ENCODE data around the gene RAD9B.

DNA sequence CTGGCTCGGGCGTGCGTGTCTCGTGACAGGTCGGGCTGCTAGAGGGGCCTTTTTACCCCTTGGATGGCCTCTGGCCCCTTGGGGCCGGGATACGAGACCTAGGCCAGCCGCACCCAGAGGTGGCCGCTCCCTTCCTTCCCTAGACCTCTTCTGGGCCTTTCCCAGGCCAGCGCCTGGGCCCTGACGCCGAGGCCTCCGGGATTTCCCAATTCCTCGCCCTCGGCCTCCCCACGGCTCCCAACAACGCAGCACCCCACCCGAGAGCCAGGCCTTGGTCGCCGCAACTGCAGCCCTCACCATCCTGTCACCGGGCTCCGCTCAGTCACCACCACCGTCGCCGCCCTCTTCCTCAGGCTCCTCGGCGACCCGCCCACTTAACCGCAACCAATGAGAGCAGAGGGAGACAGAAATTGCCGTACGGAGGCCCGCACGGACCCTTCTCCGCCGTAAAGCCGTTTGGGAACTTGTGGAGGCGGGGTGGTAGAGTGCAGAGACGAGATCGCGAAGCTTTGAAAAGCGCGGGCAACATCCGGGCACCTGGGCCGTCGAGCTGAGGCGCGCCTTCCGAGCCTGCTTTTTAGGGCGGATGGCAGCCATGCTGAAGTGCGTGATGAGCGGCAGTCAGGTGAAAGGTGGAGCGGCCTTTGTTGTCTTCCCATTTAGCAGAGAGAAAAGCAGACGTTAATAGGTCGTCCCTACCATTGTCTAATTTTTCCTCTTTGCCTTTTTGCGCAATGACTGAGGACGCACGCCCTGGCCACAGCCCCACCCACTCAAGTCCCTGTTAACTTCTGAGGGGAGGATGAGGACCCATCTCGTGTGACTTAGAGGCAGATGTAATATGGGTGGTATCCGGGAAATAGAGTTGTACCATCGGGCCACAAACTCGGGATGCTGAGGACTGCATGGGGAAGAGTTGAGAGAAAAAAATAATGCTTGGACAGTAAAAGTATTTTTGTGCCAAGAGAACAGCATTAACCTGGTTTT lies at the start of gene RAD9B, which contains the start of gene VPS29:
- TF ChIP-seq, protein P1, sequence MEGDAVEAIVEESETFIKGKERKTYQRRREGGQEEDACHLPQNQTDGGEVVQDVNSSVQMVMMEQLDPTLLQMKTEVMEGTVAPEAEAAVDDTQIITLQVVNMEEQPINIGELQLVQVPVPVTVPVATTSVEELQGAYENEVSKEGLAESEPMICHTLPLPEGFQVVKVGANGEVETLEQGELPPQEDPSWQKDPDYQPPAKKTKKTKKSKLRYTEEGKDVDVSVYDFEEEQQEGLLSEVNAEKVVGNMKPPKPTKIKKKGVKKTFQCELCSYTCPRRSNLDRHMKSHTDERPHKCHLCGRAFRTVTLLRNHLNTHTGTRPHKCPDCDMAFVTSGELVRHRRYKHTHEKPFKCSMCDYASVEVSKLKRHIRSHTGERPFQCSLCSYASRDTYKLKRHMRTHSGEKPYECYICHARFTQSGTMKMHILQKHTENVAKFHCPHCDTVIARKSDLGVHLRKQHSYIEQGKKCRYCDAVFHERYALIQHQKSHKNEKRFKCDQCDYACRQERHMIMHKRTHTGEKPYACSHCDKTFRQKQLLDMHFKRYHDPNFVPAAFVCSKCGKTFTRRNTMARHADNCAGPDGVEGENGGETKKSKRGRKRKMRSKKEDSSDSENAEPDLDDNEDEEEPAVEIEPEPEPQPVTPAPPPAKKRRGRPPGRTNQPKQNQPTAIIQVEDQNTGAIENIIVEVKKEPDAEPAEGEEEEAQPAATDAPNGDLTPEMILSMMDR (conservative IDR thresholded peaks at IDR 0.05) = no peak
- TF ChIP-seq ZFX (IDR thresholded peaks at IDR 0.05) = peak; percentile 91

All from C4-2B (cell line).